Neural progenitor cell (in vitro differentiated cells): ENCODE measurements around the gene UBE2V1. TPM values are rescaled to one million over a fixed set of nuclear protein-coding genes. Genes with fewer than 3 reads are reported as not detected.
A peak's percentile ranks its signal among the peaks of the same experiment; 100 is the strongest.
"Not testable (repeated sequence)": the region's sequence is repeated elsewhere in the genome, so short reads cannot be mapped to it uniquely, and the experiment has no call there.

Experiments used
- DNase-seq: peaks from one replicate; pipeline ENCODE4 v3.0.0-alpha.2; 2016; ENCODE audit warnings: low spot score
- H2AFZ ChIP-seq: fragments of 200-600 bp; sonication (generic); replicated peaks from 2 replicates; pipeline ENCODE4 v1.6.1; 2016; ENCODE audit warnings: antibody characterized with exemption
- H3F3A ChIP-seq: fragments of 200-600 bp; sonication (generic); 2 replicates; pipeline ENCODE4 v1.6.1; 2016; ENCODE audit warnings: antibody characterized with exemption, low read depth
- H3K27ac ChIP-seq: fragments of 200-600 bp; sonication (generic); 2 replicates; pipeline ENCODE4 v1.5.1; 2016; ENCODE audit warnings: mild to moderate bottlenecking
- H3K27me3 ChIP-seq: fragments of 200-600 bp; sonication (generic); 2 replicates; pipeline ENCODE4 v1.6.1; 2016; ENCODE audit warnings: mild to moderate bottlenecking, moderate library complexity
- H3K36me3 ChIP-seq: fragments of 200-600 bp; sonication (generic); 2 replicates; pipeline ENCODE4 v1.5.1; 2016
- H3K4me1 ChIP-seq: fragments of 200-600 bp; sonication (generic); 2 replicates; pipeline ENCODE4 v1.6.1; 2016; ENCODE audit warnings: mixed run types
- H3K4me2 ChIP-seq: fragments of 200-600 bp; sonication (generic); 2 replicates; pipeline ENCODE4 v1.6.1; 2016
- H3K4me3 ChIP-seq: fragments of 200-600 bp; sonication (generic); 2 replicates; pipeline ENCODE4 v1.5.1; 2016
- H3K79me2 ChIP-seq: fragments of 200-600 bp; sonication (generic); 2 replicates; pipeline ENCODE4 v1.6.1; 2016; ENCODE audit warnings: low read depth
- H3K9ac ChIP-seq: fragments of 200-600 bp; sonication (generic); 2 replicates; pipeline ENCODE4 v1.6.1; 2016
- H3K9me3 ChIP-seq: fragments of 200-600 bp; sonication (generic); 2 replicates; pipeline ENCODE4 v1.5.1; 2016; ENCODE audit warnings: low read depth
- H4K20me1 ChIP-seq: fragments of 200-600 bp; sonication (generic); 2 replicates; pipeline ENCODE4 v1.6.1; 2016; ENCODE audit warnings: low read depth
- H3K27ac Mint-ChIP-seq: 3 replicates; pipeline ENCODE4 v1.8.0; 2021; ENCODE audit warnings: mixed read lengths
- H3K27me3 Mint-ChIP-seq: 2 replicates; pipeline ENCODE4 v1.8.0; 2022; ENCODE audit warnings: low read depth, mild to moderate bottlenecking, inconsistent platforms, moderate library complexity, mixed read lengths; ENCODE audit not compliant: insufficient read depth
- H3K36me3 Mint-ChIP-seq: 3 replicates; pipeline ENCODE4 v1.8.0; 2021; ENCODE audit warnings: mixed read lengths
- H3K4me1 Mint-ChIP-seq: 3 replicates; pipeline ENCODE4 v1.8.0; 2021; ENCODE audit warnings: mixed read lengths
- H3K4me3 Mint-ChIP-seq: 3 replicates; pipeline ENCODE4 v1.8.0; 2021; ENCODE audit warnings: mild to moderate bottlenecking, moderate library complexity, mixed read lengths
- H3K9me3 Mint-ChIP-seq: 3 replicates; pipeline ENCODE4 v1.8.0; 2020; ENCODE audit warnings: mixed read lengths
- EZH2 ChIP-seq: fragments of 200-600 bp; sonication (generic); IDR thresholded peaks from 2 replicates; pipeline ENCODE4 v1.6.1; 2017; ENCODE audit warnings: antibody characterized with exemption, mild to moderate bottlenecking, moderate library complexity
- EZH2phosphoT487 ChIP-seq: fragments of 200-600 bp; sonication (generic); IDR thresholded peaks from 2 replicates; pipeline ENCODE4 v1.6.1; 2017; ENCODE audit warnings: antibody characterized with exemption
- total RNA-seq: library from RNA; depleted of rRNA; stranded (reverse); fragments of >200 nt; gene quantifications from 2 replicates; pipeline ENCODE4 v1.2.3, GENCODE V29; 2015; ENCODE audit warnings: low replicate concordance
- TF ChIP-seq, protein P1 (sequence below): fragments of 200-600 bp; sonication (generic); IDR thresholded peaks from 2 replicates; pipeline ENCODE4 v1.5.1; 2017; ENCODE audit warnings: antibody characterized with exemption, mild to moderate bottlenecking

Gene UBE2V1
- total RNA-seq = 121 and 143 TPM in 2 replicates

- H3K9me3 ChIP-seq = no peaks in the 10 kb centered on the region
- peak within 1 kb of the TSS; percentile 94 for H2AFZ ChIP-seq
- peak within 1 kb of the TSS; percentile 93 for H3K4me3 ChIP-seq
- H3K4me1 ChIP-seq = peaks cover 24% of the 10 kb centered on the region
- H3K27me3 ChIP-seq = no peaks in the 10 kb centered on the region
- peak within 1 kb of the TSS; percentile 97 for H3K27ac Mint-ChIP-seq
- peak; percentile 94 for DNase-seq
- peaks cover 47% of the 10 kb centered on the region for H4K20me1 ChIP-seq
- no peaks in the 10 kb centered on the region for H3K9me3 Mint-ChIP-seq
- no peaks in the 10 kb centered on the region for H3K36me3 ChIP-seq
- peak within 1 kb of the TSS; percentile 99 for H3K4me3 Mint-ChIP-seq
- peak within 1 kb of the TSS; percentile 94 for H3K4me2 ChIP-seq
- H3K36me3 Mint-ChIP-seq = peaks cover 15% of the 10 kb centered on the region
- peaks cover 60% of the 10 kb centered on the region for H3K4me1 Mint-ChIP-seq
- H3K27ac ChIP-seq = peak within 1 kb of the TSS; percentile 80
- peaks cover 27% of the 10 kb centered on the region for H3F3A ChIP-seq
- peaks cover 76% of the 10 kb centered on the region for H3K79me2 ChIP-seq
- H3K9ac ChIP-seq = peak within 1 kb of the TSS; percentile 97
- H3K27me3 Mint-ChIP-seq = no peaks in the 10 kb centered on the region
- TF ChIP-seq EZH2phosphoT487 (no peak), EZH2 (no peak)
- TF ChIP-seq, protein P1, sequence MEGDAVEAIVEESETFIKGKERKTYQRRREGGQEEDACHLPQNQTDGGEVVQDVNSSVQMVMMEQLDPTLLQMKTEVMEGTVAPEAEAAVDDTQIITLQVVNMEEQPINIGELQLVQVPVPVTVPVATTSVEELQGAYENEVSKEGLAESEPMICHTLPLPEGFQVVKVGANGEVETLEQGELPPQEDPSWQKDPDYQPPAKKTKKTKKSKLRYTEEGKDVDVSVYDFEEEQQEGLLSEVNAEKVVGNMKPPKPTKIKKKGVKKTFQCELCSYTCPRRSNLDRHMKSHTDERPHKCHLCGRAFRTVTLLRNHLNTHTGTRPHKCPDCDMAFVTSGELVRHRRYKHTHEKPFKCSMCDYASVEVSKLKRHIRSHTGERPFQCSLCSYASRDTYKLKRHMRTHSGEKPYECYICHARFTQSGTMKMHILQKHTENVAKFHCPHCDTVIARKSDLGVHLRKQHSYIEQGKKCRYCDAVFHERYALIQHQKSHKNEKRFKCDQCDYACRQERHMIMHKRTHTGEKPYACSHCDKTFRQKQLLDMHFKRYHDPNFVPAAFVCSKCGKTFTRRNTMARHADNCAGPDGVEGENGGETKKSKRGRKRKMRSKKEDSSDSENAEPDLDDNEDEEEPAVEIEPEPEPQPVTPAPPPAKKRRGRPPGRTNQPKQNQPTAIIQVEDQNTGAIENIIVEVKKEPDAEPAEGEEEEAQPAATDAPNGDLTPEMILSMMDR = peak; percentile 35
Observed at GRCh38 chr20:50112512-50113419, at the start of gene UBE2V1. Gene UBE2V1 (minus strand): TSS chr20:50113150. CDS start chr20:50113128, 22 bp downstream.

- not testable (repeated sequence) for H3K36me3 Mint-ChIP-seq, H3K4me3 Mint-ChIP-seq, H3K27ac Mint-ChIP-seq, H4K20me1 ChIP-seq, H3K9me3 Mint-ChIP-seq, H3K36me3 ChIP-seq, H3K79me2 ChIP-seq, H3K9ac ChIP-seq, H3K4me1 ChIP-seq, H3K4me3 ChIP-seq, H3K27ac ChIP-seq, H3K4me2 ChIP-seq, H2AFZ ChIP-seq, DNase-seq, H3K9me3 ChIP-seq, H3K27me3 ChIP-seq, H3K27me3 Mint-ChIP-seq
- peaks cover 29% of the 10 kb centered on the region for H3K4me1 Mint-ChIP-seq
- peaks cover 15% of the 10 kb centered on the region for H3F3A ChIP-seq
Observed at GRCh38 chr20:50161494-50161893, 48.5 kb upstream of the UBE2V1 start.

DNA sequence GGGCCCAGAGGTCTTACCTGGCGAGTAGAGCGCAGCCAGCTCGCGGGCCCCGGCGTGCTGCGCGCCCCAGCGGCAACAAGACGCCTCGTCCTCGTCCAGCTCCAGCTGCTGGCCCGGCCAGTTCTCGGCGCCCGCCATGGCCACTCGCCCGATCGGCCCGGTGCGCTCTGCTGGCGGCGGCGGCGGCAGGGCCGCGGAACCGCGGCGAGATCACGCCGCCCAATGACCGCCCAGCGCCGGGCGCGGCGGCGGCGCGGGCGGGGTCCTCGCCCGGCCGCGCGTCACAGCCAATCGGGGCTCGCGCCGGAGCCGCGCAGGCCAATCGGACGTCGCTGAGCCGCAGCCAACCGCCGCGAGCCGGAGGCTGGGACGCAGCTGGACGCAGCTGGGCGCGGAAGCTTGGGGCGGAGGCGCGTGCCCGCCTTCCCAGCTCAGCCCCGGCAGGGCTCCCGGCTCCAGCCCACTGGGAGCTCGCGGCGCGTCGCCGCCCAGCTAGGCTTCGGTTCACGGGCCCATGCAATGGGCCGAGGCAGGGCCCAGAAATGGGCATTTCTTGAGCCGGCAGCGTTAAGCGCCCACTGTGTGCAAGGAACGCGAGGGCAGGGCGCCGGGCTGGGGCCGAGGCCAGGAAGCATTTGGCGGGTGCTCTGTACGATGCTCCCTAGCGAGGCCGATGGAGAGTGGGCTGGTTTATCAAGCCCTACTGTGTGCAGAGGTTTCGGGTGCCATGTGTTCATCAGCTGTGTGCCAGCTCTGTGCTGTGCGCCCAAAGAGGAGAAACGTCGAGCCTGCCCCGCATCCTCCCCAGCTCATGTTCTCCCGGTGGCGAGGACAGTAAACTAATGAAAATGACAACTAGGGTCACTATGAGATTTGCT, 40.8 kb upstream of the UBE2V1 start, which contains the start of gene PEDS1:
Gene PEDS1, minus strand, starts transcription at position 224 of the 878 bp plus-strand sequence. Its CDS starts 86 bp downstream, at position 138.
- Mint-ChIP-seq H3K4me1 (peaks cover 33% of the 10 kb centered on the region), H3K4me3 (peak within 1 kb of the TSS; percentile 90), H3K9me3 (no peaks in the 10 kb centered on the region), H3K27me3 (peaks cover 4% of the 10 kb centered on the region), H3K36me3 (peaks cover 6% of the 10 kb centered on the region), H3K27ac (peak within 1 kb of the TSS; percentile 11)
- Histone ChIP-seq H3K9me3 (no peaks in the 10 kb centered on the region), H3K36me3 (no peaks in the 10 kb centered on the region), H3K4me1 (peaks cover 10% of the 10 kb centered on the region), H3K9ac (peak within 1 kb of the TSS; percentile 80), H3F3A (peaks cover 7% of the 10 kb centered on the region), H3K27me3 (no peaks in the 10 kb centered on the region), H2AFZ (peak within 1 kb of the TSS; percentile 83), H3K79me2 (peaks cover 25% of the 10 kb centered on the region), H3K4me3 (peak within 1 kb of the TSS; percentile 86), H3K4me2 (peak within 1 kb of the TSS; percentile 98), H4K20me1 (peaks cover 10% of the 10 kb centered on the region), H3K27ac (no peak within 1 kb of the TSS)
- no peak for TF ChIP-seq EZH2phosphoT487
- TF ChIP-seq, protein P1 = peak; percentile 17
- peak; percentile 26 for TF ChIP-seq EZH2
- peak; percentile 97 for DNase-seq
